Suprapubic skin (tissue), 4 donors: ENCODE data around the gene KSR2.

Experiments
- EP300 ChIP-seq: sonication (generic); formaldehyde crosslinking; IDR thresholded peaks from one replicate; pipeline ENCODE4 v1.6.1; 2017; ENCODE audit warnings: antibody characterized with exemption
- POLR2AphosphoS5 ChIP-seq, 3 donors: sonication (generic); formaldehyde crosslinking; IDR thresholded peaks; one replicate each; pipeline ENCODE4 v1.6.1; 2017; ENCODE audit warnings: antibody characterized with exemption in 3 of 3
- TF ChIP-seq, protein P1 (sequence below), 2 donors: fragments of 200-600 bp in 1 of 2; fragments of 450-650 bp in 1 of 2; sonication (generic) in 1 of 2; IDR thresholded peaks; one replicate each; pipeline ENCODE4 v1.5.1; 2016 to 2019; ENCODE audit warnings: antibody characterized with exemption in 2 of 2, mild to moderate bottlenecking in 1 of 2, moderate library complexity in 1 of 2

DNA sequence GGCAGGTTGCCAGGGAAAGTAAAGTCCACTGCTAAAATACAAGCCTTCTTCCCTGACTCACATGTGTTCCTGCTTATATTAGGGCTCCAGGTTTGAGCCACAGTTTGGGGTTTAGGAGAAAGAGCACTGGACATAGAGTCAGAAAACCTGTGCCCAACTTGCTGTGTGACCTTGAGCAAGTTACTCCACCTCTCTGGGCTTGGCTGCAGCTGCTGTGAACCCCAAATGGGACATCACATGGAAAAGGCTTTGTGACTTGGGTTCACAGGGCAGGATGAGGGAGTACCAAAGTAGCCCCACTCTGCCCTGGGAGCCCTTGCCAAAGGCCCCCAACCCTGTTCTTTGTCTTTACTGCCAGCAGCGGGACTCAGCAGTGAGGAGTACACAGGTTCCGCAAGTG, 528.4 kb downstream of the KSR2 start:
- TF ChIP-seq, protein P1, sequence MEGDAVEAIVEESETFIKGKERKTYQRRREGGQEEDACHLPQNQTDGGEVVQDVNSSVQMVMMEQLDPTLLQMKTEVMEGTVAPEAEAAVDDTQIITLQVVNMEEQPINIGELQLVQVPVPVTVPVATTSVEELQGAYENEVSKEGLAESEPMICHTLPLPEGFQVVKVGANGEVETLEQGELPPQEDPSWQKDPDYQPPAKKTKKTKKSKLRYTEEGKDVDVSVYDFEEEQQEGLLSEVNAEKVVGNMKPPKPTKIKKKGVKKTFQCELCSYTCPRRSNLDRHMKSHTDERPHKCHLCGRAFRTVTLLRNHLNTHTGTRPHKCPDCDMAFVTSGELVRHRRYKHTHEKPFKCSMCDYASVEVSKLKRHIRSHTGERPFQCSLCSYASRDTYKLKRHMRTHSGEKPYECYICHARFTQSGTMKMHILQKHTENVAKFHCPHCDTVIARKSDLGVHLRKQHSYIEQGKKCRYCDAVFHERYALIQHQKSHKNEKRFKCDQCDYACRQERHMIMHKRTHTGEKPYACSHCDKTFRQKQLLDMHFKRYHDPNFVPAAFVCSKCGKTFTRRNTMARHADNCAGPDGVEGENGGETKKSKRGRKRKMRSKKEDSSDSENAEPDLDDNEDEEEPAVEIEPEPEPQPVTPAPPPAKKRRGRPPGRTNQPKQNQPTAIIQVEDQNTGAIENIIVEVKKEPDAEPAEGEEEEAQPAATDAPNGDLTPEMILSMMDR (IDR thresholded peaks at IDR 0.05) = no peak
- TF ChIP-seq EP300 (no peak), POLR2AphosphoS5 (IDR thresholded peaks at IDR 0.05) (no peak)
